Chondrocyte (in vitro differentiated cells): Measurements from ENCODE around the gene ENG. TPM values are rescaled to one million over a fixed set of nuclear protein-coding genes. Genes with fewer than 3 reads are reported as not detected.

Source experiments
- DNase-seq: peaks from one replicate; pipeline ENCODE4 v3.0.0; 2021; ENCODE audit warnings: mixed read lengths, low spot score
- H3K27ac Mint-ChIP-seq: one replicate; pipeline ENCODE4 v1.8.0; 2021; ENCODE audit warnings: mild to moderate bottlenecking, moderate library complexity, mixed read lengths; ENCODE audit not compliant: unreplicated experiment
- H3K27me3 Mint-ChIP-seq: 2 replicates; pipeline ENCODE4 v1.8.0; 2021; ENCODE audit warnings: low read depth, mixed read lengths
- H3K36me3 Mint-ChIP-seq: 2 replicates; pipeline ENCODE4 v1.8.0; 2021; ENCODE audit warnings: low read depth, mixed read lengths
- H3K4me1 Mint-ChIP-seq: 2 replicates; pipeline ENCODE4 v1.8.0; 2021; ENCODE audit warnings: low read depth, mild to moderate bottlenecking, mixed read lengths
- H3K4me3 Mint-ChIP-seq: one replicate; pipeline ENCODE4 v1.8.0; 2021; ENCODE audit warnings: mild to moderate bottlenecking, moderate library complexity, mixed read lengths; ENCODE audit not compliant: unreplicated experiment
- H3K9me3 Mint-ChIP-seq: 2 replicates; pipeline ENCODE4 v1.8.0; 2021; ENCODE audit warnings: low read depth, mixed read lengths
- CTCF ChIP-seq: fragments of 200-600 bp; sonication (generic); IDR thresholded peaks from 2 replicates; pipeline ENCODE4 v1.5.0; 2021; ENCODE audit warnings: antibody characterized with exemption, mild to moderate bottlenecking, moderate library complexity
- microRNA-seq: library from miRNA; unstranded; fragments of <30 nt; microRNA quantifications from one replicate; pipeline ENCODE4 v1.2.0, GENCODE V29; 2020; ENCODE audit warnings: borderline number of aligned reads
- total RNA-seq: library from RNA; stranded (reverse); gene quantifications from 3 replicates; pipeline ENCODE4 v1.2.1, GENCODE V29; 2021

The ENG gene
- total RNA-seq, 1 donor from 2014 or later, result 81.3 TPM

- Mint-ChIP-seq H3K9me3 (no peaks in the 10 kb centered on the region), H3K4me1 (peaks cover 64% of the 10 kb centered on the region), H3K27me3 (no peaks in the 10 kb centered on the region), H3K36me3 (peaks cover 5% of the 10 kb centered on the region), H3K27ac (no peak overlapping the region), H3K4me3 (no peak overlapping the region)
- TF ChIP-seq CTCF, result no peak
- DNase-seq, result no peak
Observed at GRCh38 chr9:127765418-127765817, 89.0 kb downstream of the ENG start.

Small RNA genes within 50 kb of the gene (microRNA-seq; reads per million reads assigned to microRNA genes)
- gene MIR2861 (not detected), gene MIR3960 (not detected), gene MIR4672 (not detected)

Other genes with a start within 250 kb of the ENG start
- 40.7 to 45.3 TPM (median 41.6 TPM) in 3 replicates for gene STXBP1, start 242.4 kb downstream of the ENG start, total RNA-seq
- gene CFAP157, start 147.7 kb downstream of the ENG start, total RNA-seq, result 0.27 TPM in 1 of 3 replicates, not detected in the others
- gene PTRH1, start 139.0 kb downstream of the ENG start, total RNA-seq, result 11.0 to 13.3 TPM (median 11.2 TPM) in 3 replicates
- not detected in 3 replicates for gene TTC16, start 138.6 kb downstream of the ENG start, total RNA-seq
- 6.1 to 8.1 TPM (median 6.4 TPM) in 3 replicates for gene TOR2A, start 119.4 kb downstream of the ENG start, total RNA-seq
- gene SH2D3C, start 76.0 kb downstream of the ENG start, total RNA-seq, result 2.5 to 9.9 TPM (median 9.4 TPM) in 3 replicates
- 54.9 to 67.6 TPM (median 60.3 TPM) in 3 replicates for gene CDK9, start 68.6 kb downstream of the ENG start, total RNA-seq
- 50.8 to 52.8 TPM (median 50.8 TPM) in 3 replicates for gene FPGS, start 51.8 kb downstream of the ENG start, total RNA-seq
- gene AK1, start 23.0 kb upstream of the ENG start, total RNA-seq, result 75.3 to 83.8 TPM (median 77.2 TPM) in 3 replicates
- 45.5 to 54.3 TPM (median 47.5 TPM) in 3 replicates for gene ST6GALNAC6, start 44.9 kb upstream of the ENG start, total RNA-seq
- gene ST6GALNAC4, start 62.4 kb upstream of the ENG start, total RNA-seq, result 22.2 to 25.5 TPM (median 24.4 TPM) in 3 replicates
- 1.4 to 4.3 TPM (median 2.7 TPM) in 3 replicates for gene PIP5KL1, start 76.1 kb upstream of the ENG start, total RNA-seq
- 26.3 to 28.9 TPM (median 27.8 TPM) in 3 replicates for gene DPM2, start 83.2 kb upstream of the ENG start, total RNA-seq
- gene EEIG1, start 126.3 kb upstream of the ENG start, total RNA-seq, result 39.4 to 63.0 TPM (median 61.8 TPM) in 3 replicates
- gene NAIF1, start 212.7 kb upstream of the ENG start, total RNA-seq, result 6.8 to 8.8 TPM (median 7.8 TPM) in 3 replicates
- gene SLC25A25, start 213.6 kb upstream of the ENG start, total RNA-seq, result 10.6 to 17.6 TPM (median 15.8 TPM) in 3 replicates